Measurements from ENCODE around the gene ZBTB9.
A peak's percentile ranks its signal among the peaks of the same experiment; 100 is the strongest.

Gene ZBTB9

GRCh38 chr6:33454009-33454946, at the start of gene ZBTB9:
Gene ZBTB9 (plus strand): TSS chr6:33454576. CDS start chr6:33455101, 525 bp downstream.
- peak; percentile 96 for DNase-seq

- no peak for DNase-seq
These were observed 49.5 kb upstream of the ZBTB9 start for GRCh38 chr6:33404884-33405283.

- peak; percentile 28 for DNase-seq
These were observed 48.9 kb upstream of the ZBTB9 start for GRCh38 chr6:33405386-33405940.

- DNase-seq = no peak
These were observed 48.2 kb upstream of the ZBTB9 start for GRCh38 chr6:33406126-33406525.

- DNase-seq = peak; percentile 36
These were observed 47.2 kb upstream of the ZBTB9 start for GRCh38 chr6:33407132-33407718.

- peak; percentile 99 for DNase-seq
These were observed 44.2 kb upstream of the ZBTB9 start for GRCh38 chr6:33410050-33410710.

GRCh38 chr6:33410711-33411631, 43.4 kb upstream of the ZBTB9 start, which contains the start of gene PHF1:
Gene PHF1 (plus strand): TSS chr6:33411014. CDS start chr6:33412264, 1,250 bp downstream.
- no peak for DNase-seq

GRCh38 chr6:33411632-33412005, 42.8 kb upstream of the ZBTB9 start:
- no peak for DNase-seq

- no peak for DNase-seq
These were observed 42.0 kb upstream of the ZBTB9 start for GRCh38 chr6:33412140-33413009.

GRCh38 chr6:33413241-33414120, 40.9 kb upstream of the ZBTB9 start:
- no peak for DNase-seq

GRCh38 chr6:33414592-33415271, 39.6 kb upstream of the ZBTB9 start:
- peak; percentile 52 for DNase-seq

- DNase-seq = no peak
These were observed 38.5 kb upstream of the ZBTB9 start for GRCh38 chr6:33415831-33416230.

- no peak for DNase-seq
These were observed 37.8 kb upstream of the ZBTB9 start for GRCh38 chr6:33416386-33417127.

- no peak for DNase-seq
These were observed 37.1 kb upstream of the ZBTB9 start for GRCh38 chr6:33417128-33417902.

- peak; percentile 100 for DNase-seq
These were observed 36.3 kb upstream of the ZBTB9 start, which contains the start of gene CUTA for GRCh38 chr6:33417903-33418689. Gene CUTA (minus strand): TSS chr6:33418107. CDS start chr6:33418000, 107 bp downstream.

GRCh38 chr6:33418690-33419291, 35.6 kb upstream of the ZBTB9 start:
- DNase-seq = peak; percentile 86

Measured in CD4-positive, alpha-beta T cell treated with Interleukin-12 subunit alpha and Interleukin-12 subunit beta, for 1 hour (primary cell).